Caco-2 (cell line): Measurements from ENCODE around the gene TLE5. TPM values are rescaled to one million over a fixed set of nuclear protein-coding genes. Genes with fewer than 3 reads are reported as not detected.

Source experiments
- BruUV-seq: library from RNA; stranded (reverse); fragments of 400-500 nt; replicated peaks from 2 replicates; lab custom pipeline; 2021; lab: Mats Ljungman, UMichigan
- CTCF ChIA-PET: fragments of 300-600 bp; sonication (Branson Sonifier 250); formaldehyde crosslinking; loops from one replicate; lab custom pipeline; 2022; ENCODE audit warnings: antibody characterized with exemption; lab: Charles Lee
- POLR2A ChIA-PET: fragments of 300-600 bp; sonication (Branson Sonifier 250); formaldehyde crosslinking; loops from one replicate; lab custom pipeline; 2022; ENCODE audit warnings: antibody characterized with exemption; lab: Charles Lee
- DNase-seq, 2 experiments: peaks; one replicate each; pipeline versions ENCODE4 v3.0.0 to v3.0.0-alpha.2; 2020 to 2022
- H3K27me3 ChIP-seq: replicated peaks from 2 replicates; pipeline ENCODE4 v1.6.0; 2011; ENCODE audit warnings: low read length; ENCODE audit not compliant: control insufficient read depth, insufficient read depth
- H3K36me3 ChIP-seq: 2 replicates; pipeline ENCODE4 v1.5.1; 2011; ENCODE audit warnings: low read length; ENCODE audit not compliant: control insufficient read depth, insufficient read depth
- H3K4me1 ChIP-seq: fragments of 250-450 bp; sonication (Bioruptor Pico); 2 replicates; pipeline ENCODE4 v1.5.1; 2020; ENCODE audit warnings: mild to moderate bottlenecking
- H3K4me3 ChIP-seq: 2 replicates; pipeline ENCODE4 v1.5.1; 2011; ENCODE audit warnings: low read depth, mild to moderate bottlenecking, control low read depth, low read length
- H3K9me3 ChIP-seq: fragments of 250-450 bp; sonication (Bioruptor Pico); 2 replicates; pipeline ENCODE4 v1.5.1; 2020; ENCODE audit warnings: mild to moderate bottlenecking, moderate library complexity
- H3K27ac Mint-ChIP-seq: one replicate; pipeline ENCODE4 v1.8.0; 2022; ENCODE audit warnings: mixed read lengths; ENCODE audit not compliant: unreplicated experiment
- H3K27me3 Mint-ChIP-seq: one replicate; pipeline ENCODE4 v1.8.0; 2022; ENCODE audit warnings: mixed read lengths; ENCODE audit not compliant: insufficient read depth, unreplicated experiment
- H3K36me3 Mint-ChIP-seq: one replicate; pipeline ENCODE4 v1.8.0; 2022; ENCODE audit warnings: mild to moderate bottlenecking, mixed read lengths; ENCODE audit not compliant: insufficient read depth, unreplicated experiment
- H3K4me1 Mint-ChIP-seq: one replicate; pipeline ENCODE4 v1.8.0; 2022; ENCODE audit warnings: low read depth, mixed read lengths; ENCODE audit not compliant: unreplicated experiment
- H3K4me3 Mint-ChIP-seq: one replicate; pipeline ENCODE4 v1.8.0; 2022; ENCODE audit warnings: mild to moderate bottlenecking, moderate library complexity, mixed read lengths; ENCODE audit not compliant: unreplicated experiment
- H3K9me3 Mint-ChIP-seq: one replicate; pipeline ENCODE4 v1.8.0; 2022; ENCODE audit warnings: mixed read lengths; ENCODE audit not compliant: unreplicated experiment
- CTCF ChIP-seq, 2 experiments: fragments of 200-600 bp in 1 of 2; IDR thresholded peaks; 1 replicate in 1 of 2; 2 replicates in 1 of 2; pipeline versions ENCODE4 v1.5.1 to v1.8.0; 2011 to 2022; ENCODE audit warnings: antibody characterized with exemption in 1 of 2, control low read depth in 1 of 2, inconsistent platforms in 1 of 2, low read depth in 1 of 2, low read length in 1 of 2, mild to moderate bottlenecking in 1 of 2, moderate library complexity in 1 of 2; ENCODE audit not compliant: insufficient read depth in 1 of 2, severe bottlenecking in 1 of 2, unreplicated experiment in 1 of 2
- intact Hi-C: fragments of 100-400 bp; cut with micrococcal nuclease; formaldehyde crosslinking; loops from one replicate; pipeline ENCODE4 v1.10.0; 2022; ENCODE audit not compliant: unreplicated experiment
- total RNA-seq: library from RNA; stranded (reverse); gene quantifications from 2 replicates; pipeline ENCODE4 v1.2.3, GENCODE V29; 2022

Gene TLE5
- total RNA-seq, 1 experiment from 2014 or later, result 132 TPM

DNA sequence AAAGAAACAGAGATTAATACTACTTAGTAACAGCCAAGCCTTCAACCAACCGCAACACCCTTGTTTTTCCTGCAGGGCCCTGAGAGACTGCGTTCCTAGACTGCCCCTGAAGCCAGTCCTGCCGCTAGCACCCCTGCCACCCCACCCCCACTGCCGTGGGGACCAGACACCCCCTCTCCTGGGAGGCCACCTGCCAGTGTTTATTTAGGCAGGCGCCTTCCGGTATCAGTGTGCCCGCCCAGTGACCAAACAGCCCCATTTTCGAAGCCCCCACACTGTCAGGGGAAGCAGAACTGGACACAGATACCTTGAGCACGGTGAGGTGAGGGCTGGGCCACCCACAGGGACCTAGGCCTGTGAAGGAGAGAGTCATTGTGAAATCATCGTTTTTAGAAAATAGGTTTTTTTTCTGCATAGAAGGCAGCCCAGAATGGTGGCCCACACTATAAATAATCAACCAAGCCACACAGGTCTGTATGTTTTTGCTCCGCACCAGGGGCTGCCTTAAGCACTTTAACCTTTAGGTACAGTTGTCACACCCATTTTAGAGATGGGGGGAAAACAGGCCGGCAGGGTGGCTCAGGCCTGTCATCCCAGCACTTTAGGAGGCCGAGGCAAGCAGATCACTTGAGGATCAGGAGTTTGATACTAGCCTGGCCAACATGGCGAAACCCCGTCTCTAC is 3.5 kb upstream of the TLE5 start:
- CTCF ChIA-PET, result no interaction called here
- H3K4me1 ChIP-seq, result peaks cover 5% of the 10 kb centered on the region

GRCh38 chr19:3064011-3064330 is 1.7 kb upstream of the TLE5 start:
- Mint-ChIP-seq H3K27me3 (no peaks in the 10 kb centered on the region), H3K4me3 (no peak overlapping the region)

More for the DNA sequence above, 3.5 kb upstream of the TLE5 start:
- no TSS peak for BruUV-seq
- no peak overlapping the region for H3K4me3 ChIP-seq
- H3K4me1 Mint-ChIP-seq, result peaks cover 6% of the 10 kb centered on the region
- H3K27me3 ChIP-seq, result no peaks in the 10 kb centered on the region
- no peaks in the 10 kb centered on the region for H3K36me3 Mint-ChIP-seq
- no peaks in the 10 kb centered on the region for H3K9me3 ChIP-seq
- H3K27ac Mint-ChIP-seq, result no peak overlapping the region
- no peak overlapping the region for H3K4me3 Mint-ChIP-seq
- no peak for TF ChIP-seq CTCF (IDR thresholded peaks at IDR 0.05; ENCODE audit: insufficient read depth in 1 of 2, low read depth in 1 of 2, low read length in 1 of 2, severe bottlenecking in 1 of 2, unreplicated experiment in 1 of 2)
- no peaks in the 10 kb centered on the region for H3K36me3 ChIP-seq
- POLR2A ChIA-PET, result no interaction called here
- peak; percentile 54 to 68 for DNase-seq
- intact Hi-C loops, result loop anchor here (10.0 kb wide), 1 partner anchor 111 kb away; no protein-coding TSS in a partner anchor
- H3K27me3 Mint-ChIP-seq, result no peaks in the 10 kb centered on the region
- no peaks in the 10 kb centered on the region for H3K9me3 Mint-ChIP-seq

More at GRCh38 chr19:3064011-3064330, 1.7 kb upstream of the TLE5 start:
- intact Hi-C loops, result loop anchor here (10.0 kb wide), 1 partner anchor 109 kb away; no protein-coding TSS in a partner anchor
- Mint-ChIP-seq H3K36me3 (no peaks in the 10 kb centered on the region), H3K4me1 (peaks cover 6% of the 10 kb centered on the region), H3K9me3 (no peaks in the 10 kb centered on the region), H3K27ac (no peak overlapping the region)
- Histone ChIP-seq H3K4me3 (no peak overlapping the region), H3K4me1 (peaks cover 5% of the 10 kb centered on the region), H3K36me3 (no peaks in the 10 kb centered on the region), H3K27me3 (no peaks in the 10 kb centered on the region), H3K9me3 (no peaks in the 10 kb centered on the region)
- no TSS peak for BruUV-seq
- ChIA-PET POLR2A (no interaction called here), CTCF (no interaction called here)
- DNase-seq, result no peak
- no peak for TF ChIP-seq CTCF (IDR thresholded peaks at IDR 0.05; ENCODE audit: insufficient read depth in 1 of 2, low read depth in 1 of 2, low read length in 1 of 2, severe bottlenecking in 1 of 2, unreplicated experiment in 1 of 2)
